Ascending aorta (tissue), 2 donors: ENCODE data around the gene RALGAPA2. TPM values are rescaled to one million over a fixed set of nuclear protein-coding genes. Genes with fewer than 3 reads are reported as not detected.

ENCODE experiments used
- DNase-seq, 2 donors: peaks; one replicate each; pipeline ENCODE4 v3.0.0-alpha.2; 2019; ENCODE audit warnings: low spot score in 2 of 2
- H3K27ac ChIP-seq, 2 donors: fragments of 200-600 bp; sonication (generic); one replicate each; pipeline ENCODE4 v1.5.1; 2016 to 2017; ENCODE audit warnings: mild to moderate bottlenecking in 1 of 2
- H3K27me3 ChIP-seq: fragments of 200-600 bp; sonication (generic); one replicate; pipeline ENCODE4 v1.5.1; 2017
- H3K36me3 ChIP-seq, 2 donors: fragments of 200-600 bp; sonication (generic); one replicate each; pipeline ENCODE4 v1.5.1; 2016
- H3K4me1 ChIP-seq, 2 donors: fragments of 200-600 bp; sonication (generic); one replicate each; pipeline ENCODE4 v1.5.1; 2016 to 2017; ENCODE audit warnings: mild to moderate bottlenecking in 1 of 2
- H3K4me3 ChIP-seq, 2 donors: fragments of 200-600 bp; sonication (generic); one replicate each; pipeline ENCODE4 v1.5.1; 2016 to 2017; ENCODE audit warnings: mild to moderate bottlenecking in 1 of 2
- H3K9me3 ChIP-seq, 2 donors: fragments of 200-600 bp; sonication (generic); one replicate each; pipeline ENCODE4 v1.5.1; 2016
- intact Hi-C: fragments of 100-400 bp; cut with DNase I; formaldehyde crosslinking; loops from one replicate; pipeline ENCODE4 v1.15.1; 2023
- total RNA-seq: library from RNA; depleted of rRNA; stranded (reverse); fragments of >200 nt; gene quantifications from one replicate; pipeline ENCODE4 v1.1.0, GENCODE V29; 2016
- TF ChIP-seq, protein P1 (sequence below), 3 experiments: fragments of 200-600 bp in 2 of 3; fragments of 450-650 bp in 1 of 3; sonication (generic) in 2 of 3; IDR thresholded peaks; one replicate each; pipeline ENCODE4 v1.5.1; 2016 to 2019; ENCODE audit warnings: antibody characterized with exemption in 3 of 3, mild to moderate bottlenecking in 1 of 3, moderate library complexity in 1 of 3

Gene RALGAPA2
- total RNA-seq, 1 donor from 2014 or later = 68.9 TPM

GRCh38 chr20:20692587-20692986 is 19.9 kb downstream of the RALGAPA2 start:
- TF ChIP-seq, protein P1, sequence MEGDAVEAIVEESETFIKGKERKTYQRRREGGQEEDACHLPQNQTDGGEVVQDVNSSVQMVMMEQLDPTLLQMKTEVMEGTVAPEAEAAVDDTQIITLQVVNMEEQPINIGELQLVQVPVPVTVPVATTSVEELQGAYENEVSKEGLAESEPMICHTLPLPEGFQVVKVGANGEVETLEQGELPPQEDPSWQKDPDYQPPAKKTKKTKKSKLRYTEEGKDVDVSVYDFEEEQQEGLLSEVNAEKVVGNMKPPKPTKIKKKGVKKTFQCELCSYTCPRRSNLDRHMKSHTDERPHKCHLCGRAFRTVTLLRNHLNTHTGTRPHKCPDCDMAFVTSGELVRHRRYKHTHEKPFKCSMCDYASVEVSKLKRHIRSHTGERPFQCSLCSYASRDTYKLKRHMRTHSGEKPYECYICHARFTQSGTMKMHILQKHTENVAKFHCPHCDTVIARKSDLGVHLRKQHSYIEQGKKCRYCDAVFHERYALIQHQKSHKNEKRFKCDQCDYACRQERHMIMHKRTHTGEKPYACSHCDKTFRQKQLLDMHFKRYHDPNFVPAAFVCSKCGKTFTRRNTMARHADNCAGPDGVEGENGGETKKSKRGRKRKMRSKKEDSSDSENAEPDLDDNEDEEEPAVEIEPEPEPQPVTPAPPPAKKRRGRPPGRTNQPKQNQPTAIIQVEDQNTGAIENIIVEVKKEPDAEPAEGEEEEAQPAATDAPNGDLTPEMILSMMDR (IDR thresholded peaks at IDR 0.05) = no peak
- Histone ChIP-seq H3K36me3 (no peaks in the 10 kb centered on the region), H3K4me3 (no peak overlapping the region), H3K27me3 (no peaks in the 10 kb centered on the region), H3K4me1 (peaks cover 0 to 3% of the 10 kb centered on the region in 2 donors), H3K9me3 (no peaks in the 10 kb centered on the region), H3K27ac (no peak overlapping the region)
- intact Hi-C loops = no loop called here
- no peak for DNase-seq

- TF ChIP-seq, protein P1 (IDR thresholded peaks at IDR 0.05) = no peak
Measured at GRCh38 chr20:20691477-20692235, 20.8 kb downstream of the RALGAPA2 start.

DNA sequence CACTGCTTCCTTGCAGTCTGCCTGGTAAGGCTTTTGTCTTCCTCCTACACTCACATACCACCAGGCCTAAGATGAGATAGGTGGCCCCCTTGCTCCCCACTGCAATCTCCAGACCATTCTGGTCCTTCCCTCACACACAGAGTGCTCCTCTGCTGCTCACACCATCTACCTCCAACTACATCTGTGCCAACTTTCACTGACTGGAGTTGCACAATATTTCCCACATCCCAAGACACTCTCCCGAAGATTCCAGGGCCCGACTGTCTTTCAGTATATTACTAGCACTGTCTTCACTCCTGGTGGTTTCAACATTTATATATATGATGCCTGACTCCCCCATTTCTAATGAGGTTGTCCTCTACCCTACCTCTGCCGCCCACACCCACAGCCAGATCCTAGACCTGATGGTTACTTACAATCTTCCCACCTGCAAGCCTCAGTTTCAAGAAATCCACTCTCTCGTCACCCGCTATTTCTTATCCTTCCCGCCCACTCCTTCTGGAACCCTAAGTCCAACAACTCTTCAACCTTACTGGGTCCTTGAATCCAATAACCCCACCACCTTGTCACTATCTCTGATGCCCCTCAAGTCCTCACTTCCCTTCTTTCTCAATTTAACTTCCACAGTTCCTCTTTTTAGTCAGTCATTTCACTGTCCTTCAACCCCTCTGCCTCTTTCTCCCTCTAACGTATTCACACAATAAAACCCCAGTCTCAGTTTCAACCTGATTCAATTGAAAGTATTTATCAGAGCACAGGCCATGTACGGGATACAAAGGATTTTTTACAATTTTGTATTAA is 21.6 kb downstream of the RALGAPA2 start:
- no peak for DNase-seq
- TF ChIP-seq, protein P1 (IDR thresholded peaks at IDR 0.05) = no peak
- intact Hi-C loops = no loop called here
- no peak overlapping the region for H3K27ac ChIP-seq
- no peaks in the 10 kb centered on the region for H3K27me3 ChIP-seq
- no peaks in the 10 kb centered on the region for H3K4me1 ChIP-seq
- H3K36me3 ChIP-seq = no peaks in the 10 kb centered on the region
- H3K4me3 ChIP-seq = no peak overlapping the region
- H3K9me3 ChIP-seq = no peaks in the 10 kb centered on the region

More at GRCh38 chr20:20691477-20692235, 20.8 kb downstream of the RALGAPA2 start:
- DNase-seq = no peak
- Histone ChIP-seq H3K27me3 (no peaks in the 10 kb centered on the region), H3K4me1 (peaks cover 0 to 1% of the 10 kb centered on the region in 2 donors), H3K4me3 (no peak overlapping the region), H3K9me3 (no peaks in the 10 kb centered on the region), H3K27ac (no peak overlapping the region), H3K36me3 (no peaks in the 10 kb centered on the region)
- intact Hi-C loops = no loop called here

DNA sequence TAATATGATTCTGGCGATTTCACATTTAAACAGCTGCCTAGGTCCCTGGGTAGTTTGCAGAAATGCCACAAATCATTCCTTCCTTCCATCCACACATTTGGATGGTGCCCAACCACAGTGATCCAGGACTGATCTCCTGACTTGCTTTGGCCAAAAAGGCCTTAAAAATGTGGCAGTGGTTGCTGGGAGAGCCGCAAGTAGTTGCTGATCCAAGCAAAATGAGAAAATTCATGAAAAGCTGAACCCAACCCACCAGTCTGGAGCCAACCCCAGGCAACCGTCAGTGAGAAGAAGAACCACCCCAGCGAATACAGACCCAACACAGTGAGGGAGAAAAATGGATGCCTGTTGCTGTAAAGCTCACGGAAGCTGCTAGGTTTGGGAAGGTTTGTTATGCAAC is 25.1 kb downstream of the RALGAPA2 start:
- no peaks in the 10 kb centered on the region for H3K36me3 ChIP-seq
- no peaks in the 10 kb centered on the region for H3K27me3 ChIP-seq
- TF ChIP-seq, protein P1 (IDR thresholded peaks at IDR 0.05) = no peak
- H3K4me3 ChIP-seq = no peak overlapping the region
- no peaks in the 10 kb centered on the region for H3K9me3 ChIP-seq
- DNase-seq = no peak
- H3K4me1 ChIP-seq = no peaks in the 10 kb centered on the region
- intact Hi-C loops = loop anchor here (10.0 kb wide), 1 partner anchor 77 kb away; no protein-coding TSS in a partner anchor
- H3K27ac ChIP-seq = no peak overlapping the region

- no peaks in the 10 kb centered on the region for H3K27me3 ChIP-seq
- no peaks in the 10 kb centered on the region for H3K36me3 ChIP-seq
- DNase-seq = no peak
- H3K4me3 ChIP-seq = no peak overlapping the region
- H3K4me1 ChIP-seq = no peaks in the 10 kb centered on the region
- H3K9me3 ChIP-seq = no peaks in the 10 kb centered on the region
- intact Hi-C loops = loop anchor here (10.0 kb wide), 1 partner anchor 79 kb away; no protein-coding TSS in a partner anchor
- TF ChIP-seq, protein P1 (IDR thresholded peaks at IDR 0.05) = no peak
- H3K27ac ChIP-seq = no peak overlapping the region
Measured at GRCh38 chr20:20685635-20686034, 26.8 kb downstream of the RALGAPA2 start.
